Adrenal gland (tissue), 12 donors: ENCODE results near the gene SLC6A1. TPM values are rescaled to one million over a fixed set of nuclear protein-coding genes. Genes with fewer than 3 reads are reported as not detected.

Source experiments
- DNase-seq, 7 donors: peaks; one replicate each; pipeline ENCODE4 v3.0.0-alpha.2; 2019 to 2020
- H3K27ac ChIP-seq, 5 donors: fragments of 200-600 bp; sonication (generic) in 4 of 5; 1 replicate in 3 of 5; 2 replicates in 2 of 5; pipeline versions ENCODE4 v1.5.1 to v1.8.0; 2016 to 2020; ENCODE audit warnings: mild to moderate bottlenecking in 1 of 5
- H3K27me3 ChIP-seq: fragments of 200-600 bp; 2 replicates; pipeline ENCODE4 v1.8.0; 2021
- H3K36me3 ChIP-seq, 2 donors: fragments of 200-600 bp; replicated peaks in 1 of 2; 1 replicate in 1 of 2; 2 replicates in 1 of 2; pipeline versions ENCODE4 v1.5.1 to v1.8.0; 2018 to 2022
- H3K4me1 ChIP-seq, 2 donors: fragments of 200-600 bp; replicated peaks in 1 of 2; 1 replicate in 1 of 2; 2 replicates in 1 of 2; pipeline versions ENCODE4 v1.5.1 to v1.8.0; 2018 to 2021
- H3K4me3 ChIP-seq, 4 donors: fragments of 200-600 bp; sonication (generic) in 3 of 4; one replicate each; pipeline ENCODE4 v1.5.1; 2016 to 2018
- H3K9me3 ChIP-seq, 3 donors: fragments of 200-600 bp; sonication (generic) in 1 of 3; replicated peaks in 1 of 3; 1 replicate in 2 of 3; 2 replicates in 1 of 3; pipeline versions ENCODE4 v1.5.1 to v1.8.0; 2016 to 2021
- POLR2A ChIP-seq, 2 donors: fragments of 450-650 bp; IDR thresholded peaks; one replicate each; pipeline ENCODE4 v1.6.1; 2017; ENCODE audit warnings: antibody characterized with exemption in 2 of 2, mild to moderate bottlenecking in 2 of 2, moderate library complexity in 1 of 2
- WGBS, 4 donors: extraction: QIAGEN DNeasy Blood & Tissue Kit in 2 of 4; methylation state at CpG; one replicate each; pipeline versions ENCODE4 v1.1.5 to v1.1.7; 2013 to 2017; 5-methylcytosine and 5-hydroxymethylcytosine counted together
- intact Hi-C, 2 donors: fragments of 100-400 bp; cut with DNase I; formaldehyde crosslinking; loops; one replicate each; pipeline versions ENCODE4 v1.14.1 to v1.15.0; 2022 to 2023
- polyA plus RNA-seq, 3 donors: library from polyadenylated mRNA; stranded (reverse); fragments of 200-250 nt in 2 of 3; fragments of 350-450 nt in 1 of 3; fragmentation: Illumina TruSeq in 1 of 3; extraction: RNeasy Lipid Tissue Mini Kit (QIAGEN cat#74804) in 1 of 3; gene quantifications; one replicate each; pipeline ENCODE4 v1.2.3, GENCODE V29; 2013 to 2014
- total RNA-seq, 9 donors: library from RNA; depleted of rRNA in 4 of 9; stranded (reverse); fragments of >200 nt in 4 of 9; fragments of 120-200 nt in 1 of 9; fragmentation: NEBNext Ultra II Directional in 1 of 9; extraction: Animal tissue kit (Norgen Biotek cat#: 25700) in 1 of 9; gene quantifications; one replicate each; pipeline versions ENCODE4 v1.1.0 to v1.2.4, GENCODE V29; 2013 to 2023
- TF ChIP-seq, protein P1 (sequence below), 6 experiments: fragments of 450-650 bp in 4 of 6; fragments of 200-600 bp in 2 of 6; sonication (generic) in 1 of 6; IDR thresholded peaks; 1 replicate in 5 of 6; 2 replicates in 1 of 6; pipeline versions ENCODE4 v1.5.1 to v1.8.0; 2016 to 2021; ENCODE audit warnings: antibody characterized with exemption in 6 of 6, mild to moderate bottlenecking in 2 of 6, moderate library complexity in 1 of 6
- donor health status: healthy with polysubstance abuse.
- donor health status: Bipolar disorder and iron deficiency.
- donor health status: DM: yes; HTN: yes; CAD: no.
- donor health status: DM: no; HTN: no; CAD: no.
- donor health status: DM: no; HTN: no; CAD: no.
- donor health status: DM: yes; HTN: yes; CAD: no.

Gene SLC6A1
- total and polyA plus RNA-seq, 12 donors = 0.06 to 1.8 (median 0.47) TPM

DNA sequence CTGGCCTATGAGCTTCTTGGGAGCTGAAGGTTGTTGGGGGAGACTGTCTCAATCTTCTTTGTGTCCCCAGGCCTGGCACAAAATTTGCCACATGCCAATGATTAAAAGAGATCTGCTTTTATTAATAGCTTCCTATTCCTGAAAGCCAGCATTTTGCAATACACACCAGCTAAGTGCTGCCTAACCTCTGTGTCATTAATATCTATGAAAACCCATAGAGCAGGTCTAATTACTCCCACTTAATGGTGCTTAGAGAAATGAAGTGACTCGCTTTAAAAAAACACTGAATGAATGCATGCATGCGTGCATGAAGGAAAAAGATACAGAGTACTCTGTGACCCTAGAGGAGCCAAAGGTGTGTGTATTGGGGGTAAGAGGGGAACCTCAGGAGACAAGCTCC, 55.0 kb downstream of the SLC6A1 start:
- TF ChIP-seq POLR2A (IDR thresholded peaks at IDR 0.05) = no peak
- TF ChIP-seq, protein P1, sequence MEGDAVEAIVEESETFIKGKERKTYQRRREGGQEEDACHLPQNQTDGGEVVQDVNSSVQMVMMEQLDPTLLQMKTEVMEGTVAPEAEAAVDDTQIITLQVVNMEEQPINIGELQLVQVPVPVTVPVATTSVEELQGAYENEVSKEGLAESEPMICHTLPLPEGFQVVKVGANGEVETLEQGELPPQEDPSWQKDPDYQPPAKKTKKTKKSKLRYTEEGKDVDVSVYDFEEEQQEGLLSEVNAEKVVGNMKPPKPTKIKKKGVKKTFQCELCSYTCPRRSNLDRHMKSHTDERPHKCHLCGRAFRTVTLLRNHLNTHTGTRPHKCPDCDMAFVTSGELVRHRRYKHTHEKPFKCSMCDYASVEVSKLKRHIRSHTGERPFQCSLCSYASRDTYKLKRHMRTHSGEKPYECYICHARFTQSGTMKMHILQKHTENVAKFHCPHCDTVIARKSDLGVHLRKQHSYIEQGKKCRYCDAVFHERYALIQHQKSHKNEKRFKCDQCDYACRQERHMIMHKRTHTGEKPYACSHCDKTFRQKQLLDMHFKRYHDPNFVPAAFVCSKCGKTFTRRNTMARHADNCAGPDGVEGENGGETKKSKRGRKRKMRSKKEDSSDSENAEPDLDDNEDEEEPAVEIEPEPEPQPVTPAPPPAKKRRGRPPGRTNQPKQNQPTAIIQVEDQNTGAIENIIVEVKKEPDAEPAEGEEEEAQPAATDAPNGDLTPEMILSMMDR (IDR thresholded peaks at IDR 0.05) = no peak
- DNase-seq = no peak
- Histone ChIP-seq H3K27ac (no peak overlapping the region), H3K36me3 (no peaks in the 10 kb centered on the region), H3K4me3 (no peak overlapping the region), H3K9me3 (no peaks in the 10 kb centered on the region), H3K27me3 (no peaks in the 10 kb centered on the region), H3K4me1 (no peaks in the 10 kb centered on the region)
- intact Hi-C loops = no loop called here
- WGBS, 4 donors = 92 to 98% (median 93%) methylated on average over 2 of the region's 2 CpGs

DNA sequence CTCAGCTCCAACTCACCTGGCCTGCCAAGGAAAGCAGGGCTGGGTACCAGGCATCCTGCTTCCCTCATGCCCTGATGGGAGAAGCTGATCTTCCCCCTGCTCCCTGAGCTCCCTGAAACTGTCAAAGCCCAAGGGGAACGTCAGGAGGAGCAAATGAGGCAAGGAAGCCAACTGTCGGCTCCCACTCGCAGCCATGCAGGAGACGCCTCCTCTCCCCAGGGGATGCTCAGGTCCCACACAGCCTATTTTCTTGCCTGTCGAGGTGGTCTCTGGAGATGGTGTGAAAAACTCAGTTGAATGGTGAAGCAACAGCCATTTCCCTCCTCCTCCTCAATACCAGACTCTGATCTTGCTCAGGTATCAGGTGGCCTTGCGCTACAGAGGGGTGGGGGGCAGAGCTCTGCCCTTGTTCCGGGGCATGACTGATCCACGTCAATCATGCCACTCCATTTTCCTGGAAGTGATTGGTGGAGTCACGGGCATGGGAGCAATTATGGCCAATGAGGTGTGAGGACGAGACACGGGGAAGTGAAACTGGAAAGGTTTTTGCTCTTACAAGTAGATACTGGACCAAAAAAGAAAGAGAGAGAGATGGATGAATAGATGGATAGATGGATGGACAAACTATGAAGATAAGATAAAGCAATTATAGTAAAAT, 58.2 kb downstream of the SLC6A1 start:
- intact Hi-C loops = loop anchor here in 1 of 2 donors (10.0 kb wide), 1 partner anchor 296 kb away; no protein-coding TSS in a partner anchor
- no peak overlapping the region for H3K27ac ChIP-seq
- no peaks in the 10 kb centered on the region for H3K9me3 ChIP-seq
- no peak overlapping the region for H3K4me3 ChIP-seq
- DNase-seq = no peak
- H3K36me3 ChIP-seq = no peaks in the 10 kb centered on the region
- H3K27me3 ChIP-seq = no peaks in the 10 kb centered on the region
- TF ChIP-seq, protein P1 (IDR thresholded peaks at IDR 0.05) = no peak
- no peak for TF ChIP-seq POLR2A (IDR thresholded peaks at IDR 0.05)
- no peaks in the 10 kb centered on the region for H3K4me1 ChIP-seq
- WGBS, 4 donors = 65 to 75% (median 70%) methylated on average over 11 of the region's 11 CpGs

- Histone ChIP-seq H3K27ac (no peak overlapping the region), H3K4me3 (no peak overlapping the region), H3K27me3 (peaks cover 3% of the 10 kb centered on the region), H3K4me1 (no peaks in the 10 kb centered on the region), H3K9me3 (no peaks in the 10 kb centered on the region), H3K36me3 (no peaks in the 10 kb centered on the region)
- TF ChIP-seq, protein P1 (IDR thresholded peaks at IDR 0.05) = no peak
- TF ChIP-seq POLR2A (IDR thresholded peaks at IDR 0.05) = no peak
- no peak for DNase-seq
- intact Hi-C loops = loop anchor here in 1 of 2 donors (10.0 kb wide), 1 partner anchor 299 kb away; no protein-coding TSS in a partner anchor
- WGBS, 4 donors = 79 to 83% (median 80%) methylated on average over 8 of the region's 8 CpGs
Observed at GRCh38 chr3:11053926-11054503, 61.5 kb downstream of the SLC6A1 start.

DNA sequence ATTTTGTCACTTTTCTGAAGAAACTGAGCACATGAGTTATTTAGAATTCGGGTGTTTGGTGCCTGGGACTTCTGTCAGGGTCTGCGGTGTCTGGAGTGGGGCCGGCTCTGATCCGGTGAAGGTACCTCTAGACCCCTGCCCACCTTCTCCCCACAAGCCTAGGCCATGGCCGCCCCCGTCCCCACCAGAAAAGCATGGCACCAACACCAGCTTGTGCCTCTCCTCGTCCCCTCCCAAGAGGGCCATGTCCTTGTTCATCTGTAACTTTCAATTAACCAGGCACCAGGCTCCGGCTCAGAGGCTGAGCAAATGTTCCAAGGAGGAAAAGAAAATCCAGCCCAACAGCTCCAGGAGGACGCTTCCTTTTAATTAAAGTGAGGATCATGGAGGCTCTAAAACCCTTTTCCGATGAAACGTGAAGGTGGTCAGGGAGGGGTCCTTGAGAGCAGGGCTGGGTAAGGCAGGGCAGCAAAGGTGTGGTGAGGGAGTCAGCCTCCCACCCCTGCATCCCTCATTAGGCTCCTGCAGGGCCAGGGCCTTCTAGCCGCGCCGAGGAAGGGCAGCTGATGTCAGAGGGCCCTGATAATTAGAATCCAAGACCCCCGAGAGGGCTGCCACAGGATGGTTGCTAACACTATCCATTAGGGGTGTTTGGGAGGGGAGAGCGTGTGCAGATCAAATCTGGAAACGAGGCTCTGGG, 62.3 kb downstream of the SLC6A1 start:
- no peak overlapping the region for H3K4me3 ChIP-seq
- H3K27ac ChIP-seq = no peak overlapping the region
- H3K27me3 ChIP-seq = peaks cover 7% of the 10 kb centered on the region
- no peak for TF ChIP-seq POLR2A (IDR thresholded peaks at IDR 0.05)
- TF ChIP-seq, protein P1 (IDR thresholded peaks at IDR 0.05) = no peak
- H3K4me1 ChIP-seq = no peaks in the 10 kb centered on the region
- no peaks in the 10 kb centered on the region for H3K9me3 ChIP-seq
- no peak for DNase-seq
- intact Hi-C loops = loop anchor here (5.0 to 10.0 kb wide), 5 partner anchors 103 to 300 kb away; no protein-coding TSS in a partner anchor
- no peaks in the 10 kb centered on the region for H3K36me3 ChIP-seq
- WGBS, 4 donors = 78 to 88% (median 81%) methylated on average over 11 to 17 of the region's 17 CpGs
